Fibroblast of pulmonary artery (primary cell): Measurements from ENCODE around the gene SLC14A1.

Source experiments
- DNase-seq: peaks from one replicate; pipeline ENCODE4 v3.0.0-alpha.2; 2010; ENCODE audit warnings: low read depth
- H3K4me3 ChIP-seq: replicated peaks from 2 replicates; pipeline ENCODE4 v1.5.1; 2011; ENCODE audit warnings: low read depth, mild to moderate bottlenecking, control low read depth, low read length, moderate library complexity
- TF ChIP-seq, protein P1 (sequence below): IDR thresholded peaks from 2 replicates; pipeline ENCODE4 v1.5.1; 2011; ENCODE audit warnings: mild to moderate bottlenecking, control low read depth, low read length, inconsistent platforms; ENCODE audit errors: missing control alignments

Gene SLC14A1

DNA sequence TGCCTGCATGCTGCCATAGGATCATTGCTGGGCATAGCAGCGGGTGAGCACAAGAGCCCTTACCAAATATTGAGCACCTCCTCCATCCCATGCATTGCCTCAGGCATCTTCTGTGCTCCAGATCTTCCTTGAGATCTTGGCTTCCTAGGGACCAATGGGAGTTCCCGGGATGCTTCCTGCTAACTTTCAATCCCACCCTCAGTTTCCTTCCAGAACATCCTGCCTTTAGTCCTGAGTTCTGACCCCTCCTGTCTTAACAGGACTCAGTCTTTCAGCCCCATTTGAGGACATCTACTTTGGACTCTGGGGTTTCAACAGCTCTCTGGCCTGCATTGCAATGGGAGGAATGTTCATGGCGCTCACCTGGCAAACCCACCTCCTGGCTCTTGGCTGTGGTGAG, 15.3 kb downstream of the SLC14A1 start:
- DNase-seq: no peak
- TF ChIP-seq, protein P1, sequence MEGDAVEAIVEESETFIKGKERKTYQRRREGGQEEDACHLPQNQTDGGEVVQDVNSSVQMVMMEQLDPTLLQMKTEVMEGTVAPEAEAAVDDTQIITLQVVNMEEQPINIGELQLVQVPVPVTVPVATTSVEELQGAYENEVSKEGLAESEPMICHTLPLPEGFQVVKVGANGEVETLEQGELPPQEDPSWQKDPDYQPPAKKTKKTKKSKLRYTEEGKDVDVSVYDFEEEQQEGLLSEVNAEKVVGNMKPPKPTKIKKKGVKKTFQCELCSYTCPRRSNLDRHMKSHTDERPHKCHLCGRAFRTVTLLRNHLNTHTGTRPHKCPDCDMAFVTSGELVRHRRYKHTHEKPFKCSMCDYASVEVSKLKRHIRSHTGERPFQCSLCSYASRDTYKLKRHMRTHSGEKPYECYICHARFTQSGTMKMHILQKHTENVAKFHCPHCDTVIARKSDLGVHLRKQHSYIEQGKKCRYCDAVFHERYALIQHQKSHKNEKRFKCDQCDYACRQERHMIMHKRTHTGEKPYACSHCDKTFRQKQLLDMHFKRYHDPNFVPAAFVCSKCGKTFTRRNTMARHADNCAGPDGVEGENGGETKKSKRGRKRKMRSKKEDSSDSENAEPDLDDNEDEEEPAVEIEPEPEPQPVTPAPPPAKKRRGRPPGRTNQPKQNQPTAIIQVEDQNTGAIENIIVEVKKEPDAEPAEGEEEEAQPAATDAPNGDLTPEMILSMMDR: no peak
- H3K4me3 ChIP-seq: no peak overlapping the region

DNA sequence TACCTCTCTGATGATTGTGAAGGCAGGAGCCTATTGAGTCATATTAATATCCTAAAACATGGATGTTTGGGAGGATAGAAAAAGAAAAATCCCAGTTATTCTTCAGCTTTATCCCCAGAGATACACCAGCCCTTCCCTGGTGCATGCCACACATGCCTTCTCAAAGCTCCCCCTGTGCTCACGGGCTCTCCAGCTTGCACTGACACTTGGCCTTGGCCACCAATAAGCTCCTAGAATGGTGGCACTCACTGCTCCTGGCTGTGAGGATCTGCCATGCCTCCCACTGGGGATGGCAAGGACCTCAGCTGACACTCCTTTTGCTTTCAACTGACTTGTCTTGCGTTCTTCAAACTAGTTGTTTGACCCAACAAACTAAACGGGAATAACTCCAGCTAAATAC, 15.9 kb downstream of the SLC14A1 start:
- TF ChIP-seq, protein P1: no peak
- no peak for DNase-seq
- no peak overlapping the region for H3K4me3 ChIP-seq

DNA sequence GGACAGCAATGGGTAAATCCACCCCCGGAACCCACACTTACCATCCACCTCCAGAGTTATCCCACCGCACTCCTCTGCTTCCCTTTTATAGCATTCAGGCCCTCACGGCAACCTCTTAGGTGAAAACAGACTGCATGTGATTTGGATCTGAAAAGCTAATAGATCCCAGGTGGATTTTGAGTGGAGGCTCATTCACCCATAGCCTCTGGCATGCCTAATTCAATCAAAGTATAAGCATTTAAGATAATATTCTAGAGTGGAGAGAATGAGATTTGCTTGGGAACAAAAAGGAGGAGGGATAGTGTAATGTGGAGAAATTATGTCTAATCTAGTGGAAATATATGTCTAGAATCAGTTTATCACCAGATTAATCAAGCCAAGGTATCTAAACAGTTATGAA, 17.1 kb downstream of the SLC14A1 start:
- TF ChIP-seq, protein P1: no peak
- no peak for DNase-seq
- no peak overlapping the region for H3K4me3 ChIP-seq

DNA sequence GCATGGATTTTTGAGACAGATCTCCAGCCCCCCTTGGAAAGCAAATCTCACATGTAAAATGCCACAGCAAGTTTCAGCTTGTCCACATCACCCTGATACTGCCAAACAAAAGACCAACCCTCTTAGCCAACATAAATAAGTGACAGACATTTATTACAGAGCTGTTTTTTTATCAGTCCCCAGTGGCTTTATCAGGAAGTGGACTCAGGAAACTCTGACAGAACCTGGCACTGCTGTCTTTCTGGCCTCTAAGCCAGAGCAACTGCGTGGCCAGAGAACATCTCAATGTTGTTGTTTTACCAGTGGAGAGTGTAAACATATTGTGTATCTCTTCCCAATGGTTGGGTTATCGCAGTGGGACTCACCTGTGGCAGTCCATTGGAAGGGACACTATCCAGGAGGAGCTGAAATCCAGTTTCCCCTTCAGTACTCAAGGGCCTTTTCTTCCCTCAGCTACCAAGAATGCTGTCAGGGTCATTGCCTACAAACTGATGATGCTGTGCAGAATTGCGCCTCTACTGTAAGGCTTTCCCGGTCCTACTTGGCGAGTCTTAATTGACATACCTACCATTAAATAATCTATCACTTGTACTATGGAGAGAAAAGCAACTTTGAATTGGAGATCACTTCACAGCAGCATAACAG, 22.0 kb downstream of the SLC14A1 start:
- H3K4me3 ChIP-seq: no peak overlapping the region
- no peak for DNase-seq
- TF ChIP-seq, protein P1: no peak

DNA sequence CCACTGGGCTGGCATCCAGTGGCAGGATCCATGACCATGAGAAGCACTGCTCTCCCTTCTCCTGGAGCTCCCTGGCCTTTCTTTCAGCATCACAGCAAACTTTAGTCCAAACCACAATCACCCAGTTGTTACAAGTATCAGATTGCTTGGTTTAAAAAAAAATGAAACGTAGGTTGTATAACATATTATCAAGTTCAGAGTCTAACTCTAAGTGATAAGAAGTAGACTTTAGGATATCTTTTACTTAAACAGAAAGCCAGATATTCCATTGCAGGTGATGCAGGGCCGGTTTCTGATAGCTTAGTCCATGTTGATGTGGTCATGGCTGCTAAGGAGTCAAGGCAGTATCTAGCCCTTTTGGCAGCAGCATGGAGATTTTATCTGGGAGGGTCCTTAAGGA, 24.5 kb downstream of the SLC14A1 start:
- TF ChIP-seq, protein P1: no peak
- H3K4me3 ChIP-seq: no peak overlapping the region
- DNase-seq: no peak

DNA sequence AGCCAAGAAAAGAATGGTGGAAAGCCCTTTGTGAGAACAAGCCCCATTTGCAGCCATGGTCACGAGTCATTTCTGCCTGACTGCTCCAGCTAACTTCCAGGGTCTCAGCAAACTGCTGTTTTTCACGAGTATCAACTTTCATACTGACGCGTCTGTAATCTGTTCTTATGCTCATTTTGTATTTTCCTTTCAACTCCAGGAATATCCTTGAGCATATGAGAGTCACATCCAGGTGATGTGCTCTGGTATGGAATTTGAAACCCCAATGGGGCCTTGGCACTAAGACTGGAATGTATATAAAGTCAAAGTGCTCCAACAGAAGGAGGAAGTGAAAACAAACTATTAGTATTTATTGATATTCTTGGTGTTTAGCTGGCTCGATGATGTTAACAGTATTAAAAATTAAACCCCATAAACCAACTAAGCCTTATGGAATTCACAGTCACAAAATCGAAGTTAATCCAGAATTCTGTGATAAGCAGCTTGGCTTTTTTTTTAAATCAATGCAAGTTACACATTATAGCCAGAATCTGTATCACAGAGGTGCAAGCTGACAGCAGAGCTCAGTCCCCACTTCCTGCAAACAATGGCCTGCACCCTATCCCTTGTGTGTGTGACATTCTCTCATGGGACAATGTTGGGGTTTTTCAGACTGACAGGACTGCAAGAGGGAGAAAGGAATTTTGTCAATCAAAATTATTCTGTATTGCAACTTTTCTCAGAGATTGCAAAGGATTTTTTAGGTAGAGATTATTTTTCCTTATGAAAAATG, 26.1 kb downstream of the SLC14A1 start:
- DNase-seq: no peak
- no peak overlapping the region for H3K4me3 ChIP-seq
- TF ChIP-seq, protein P1: no peak
